ENCODE results near the gene DMPK.

Gene DMPK

DNA sequence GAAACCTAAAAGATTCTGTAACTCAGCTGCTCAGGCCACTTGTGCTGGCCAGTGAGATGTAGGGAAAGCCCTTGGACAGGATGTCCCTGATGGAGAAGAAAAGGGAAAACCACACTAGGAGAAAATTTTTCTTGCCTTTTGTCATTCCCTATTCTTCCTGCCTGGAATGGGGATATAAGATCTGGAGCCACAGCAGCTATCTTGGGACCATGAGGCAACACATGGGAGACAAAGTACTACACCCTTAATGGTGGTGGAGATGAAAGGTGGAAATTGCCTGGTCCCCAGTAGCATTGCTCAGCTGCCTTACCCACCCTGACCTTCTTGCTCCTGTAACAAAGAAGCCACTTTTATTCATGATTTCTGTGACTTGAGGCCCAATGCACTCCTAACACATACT, 23.4 kb upstream of the DMPK start:
- Histone ChIP-seq H3K27ac (ENCODE audit: low read depth, low read length) (no peak overlapping the region), H3K23ac (ENCODE audit: low read length) (no peak overlapping the region), H3K18ac (ENCODE audit: low read length) (no peak overlapping the region), H2AK5ac (ENCODE audit: low read length) (no peak overlapping the region), H4K12ac (ENCODE audit: low read depth, low read length) (no peak overlapping the region), H4K91ac (ENCODE audit: low read depth, low read length) (no peak overlapping the region), H3K9ac (ENCODE audit: low read length) (no peak overlapping the region), H2AFZ (ENCODE audit: insufficient read depth, low read length, poor library complexity) (no peak overlapping the region), H2BK5ac (ENCODE audit: low read depth, low read length, poor library complexity) (no peak overlapping the region), H3K4me1 (ENCODE audit: control insufficient read depth in 1 of 2, insufficient read depth in 2 of 2, low read length in 2 of 2) (peaks cover 3 to 5% of the 10 kb centered on the region in 2 experiments), H3K27me3 (ENCODE audit: insufficient read depth, low read length) (no peaks in the 10 kb centered on the region), H3K14ac (ENCODE audit: low read length) (no peak overlapping the region), H4K8ac (ENCODE audit: low read depth, low read length) (no peak overlapping the region), H2BK120ac (ENCODE audit: insufficient read depth, low read length, poor library complexity) (no peak overlapping the region), H3K79me2 (ENCODE audit: control insufficient read depth, insufficient read depth, low read length, poor library complexity) (no peaks in the 10 kb centered on the region), H3K79me1 (ENCODE audit: low read length) (peaks cover 3% of the 10 kb centered on the region), H3K36me3 (ENCODE audit: control insufficient read depth in 1 of 2, insufficient read depth in 2 of 2, low read length in 2 of 2) (no peaks in the 10 kb centered on the region), H2BK12ac (ENCODE audit: low read length) (no peak overlapping the region), H3K9me3 (ENCODE audit: insufficient read depth, low read depth, low read length) (peaks cover 2% of the 10 kb centered on the region), H3K4me3 (ENCODE audit: low read depth, low read length) (no peak overlapping the region), H3K4me2 (ENCODE audit: low read length) (no peak overlapping the region), H3K4ac (ENCODE audit: low read depth, low read length) (no peak overlapping the region)
- no peak for DNase-seq

DNA sequence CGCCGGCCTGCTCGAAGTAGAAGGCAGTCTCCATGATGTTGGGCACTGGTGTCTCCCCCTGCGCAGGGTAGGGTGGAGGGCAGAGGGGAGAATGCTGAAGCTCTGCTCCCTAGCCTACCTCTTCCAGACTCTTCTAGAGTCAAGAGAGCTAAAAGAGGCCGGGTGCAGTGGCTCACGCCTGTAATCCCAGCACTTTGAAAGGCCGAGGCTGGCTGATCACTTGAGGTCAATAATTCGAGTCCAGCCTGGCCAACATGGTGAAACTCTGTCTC, 22.6 kb upstream of the DMPK start:
- no peaks in the 10 kb centered on the region for H3K9me3 ChIP-seq (ENCODE audit: insufficient read depth, low read depth, low read length)
- no peak overlapping the region for H2BK120ac ChIP-seq (ENCODE audit: insufficient read depth, low read length, poor library complexity)
- no CpG with 5 or more reads among the region's 8 CpGs for WGBS (ENCODE audit: extremely low coverage, insufficient coverage, insufficient read length)
- peaks cover 4 to 9% of the 10 kb centered on the region in 2 experiments for H3K4me1 ChIP-seq (ENCODE audit: control insufficient read depth in 1 of 2, insufficient read depth in 2 of 2, low read length in 2 of 2)
- no peak overlapping the region for H3K4me3 ChIP-seq (ENCODE audit: low read depth, low read length)
- no peak overlapping the region for H3K9ac ChIP-seq (ENCODE audit: low read length)
- no peaks in the 10 kb centered on the region for H3K27me3 ChIP-seq (ENCODE audit: insufficient read depth, low read length)
- H3K14ac ChIP-seq (ENCODE audit: low read length), result no peak overlapping the region
- H4K8ac ChIP-seq (ENCODE audit: low read depth, low read length), result no peak overlapping the region
- no peak overlapping the region for H3K4me2 ChIP-seq (ENCODE audit: low read length)
- H4K91ac ChIP-seq (ENCODE audit: low read depth, low read length), result no peak overlapping the region
- no peak for DNase-seq
- no peak overlapping the region for H3K27ac ChIP-seq (ENCODE audit: low read depth, low read length)
- no peak overlapping the region for H2AK5ac ChIP-seq (ENCODE audit: low read length)
- no peak overlapping the region for H3K18ac ChIP-seq (ENCODE audit: low read length)
- no peaks in the 10 kb centered on the region for H3K79me1 ChIP-seq (ENCODE audit: low read length)
- no peaks in the 10 kb centered on the region for H3K36me3 ChIP-seq (ENCODE audit: control insufficient read depth in 1 of 2, insufficient read depth in 2 of 2, low read length in 2 of 2)
- H2BK12ac ChIP-seq (ENCODE audit: low read length), result no peak overlapping the region
- no peak overlapping the region for H4K12ac ChIP-seq (ENCODE audit: low read depth, low read length)
- no peak overlapping the region for H2AFZ ChIP-seq (ENCODE audit: insufficient read depth, low read length, poor library complexity)
- H3K4ac ChIP-seq (ENCODE audit: low read depth, low read length), result no peak overlapping the region
- no peak overlapping the region for H2BK5ac ChIP-seq (ENCODE audit: low read depth, low read length, poor library complexity)
- H3K23ac ChIP-seq (ENCODE audit: low read length), result no peak overlapping the region
- no peaks in the 10 kb centered on the region for H3K79me2 ChIP-seq (ENCODE audit: control insufficient read depth, insufficient read depth, low read length, poor library complexity)

DNA sequence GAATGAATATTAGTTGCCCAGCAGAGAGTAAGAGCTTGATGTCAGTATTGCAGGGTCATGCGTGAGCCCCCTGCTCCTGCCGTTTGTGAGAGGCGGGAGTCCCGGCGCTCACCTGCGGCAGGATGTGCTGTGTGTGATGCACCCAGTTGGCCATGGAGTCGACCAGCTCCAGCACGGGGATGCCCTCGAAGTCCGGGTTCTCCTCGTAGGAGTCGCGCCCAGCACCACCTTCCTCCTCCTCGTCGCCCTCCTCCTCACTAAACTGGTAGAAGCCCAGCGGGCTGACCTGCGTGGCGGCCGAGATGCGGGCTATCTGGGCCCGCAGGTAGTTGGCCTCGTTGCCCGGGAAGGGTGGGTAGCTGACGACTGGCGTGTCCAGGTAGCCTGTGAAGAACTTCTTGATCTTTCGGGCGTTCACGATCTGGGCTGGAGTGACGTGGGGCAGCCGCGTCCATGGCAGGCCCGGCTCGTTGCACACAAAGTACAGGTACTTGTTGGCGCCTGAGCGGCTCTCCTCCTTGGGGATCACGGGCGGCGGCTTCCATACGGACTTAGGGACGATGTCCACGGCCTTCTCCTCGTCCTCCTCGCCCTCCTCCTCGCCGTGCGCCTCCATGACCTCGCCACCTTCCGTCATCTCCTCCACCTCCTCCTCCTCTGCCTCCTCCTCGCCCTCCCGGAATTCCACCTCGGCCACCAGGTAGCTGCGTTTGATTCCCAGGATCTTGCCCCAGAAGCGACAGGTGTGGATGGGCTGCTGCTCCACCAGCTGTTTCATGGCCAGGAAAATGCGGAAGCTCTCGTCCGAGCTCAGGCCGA, 22.1 kb upstream of the DMPK start:
- no peak overlapping the region for H3K27ac ChIP-seq (ENCODE audit: low read depth, low read length)
- no peak overlapping the region for H3K23ac ChIP-seq (ENCODE audit: low read length)
- H3K9me3 ChIP-seq (ENCODE audit: insufficient read depth, low read depth, low read length), result no peaks in the 10 kb centered on the region
- H3K14ac ChIP-seq (ENCODE audit: low read length), result no peak overlapping the region
- WGBS (ENCODE audit: extremely low coverage, insufficient coverage, insufficient read length), result no CpG with 5 or more reads among the region's 57 CpGs
- H2BK12ac ChIP-seq (ENCODE audit: low read length), result no peak overlapping the region
- H3K4ac ChIP-seq (ENCODE audit: low read depth, low read length), result no peak overlapping the region
- H2AFZ ChIP-seq (ENCODE audit: insufficient read depth, low read length, poor library complexity), result no peak overlapping the region
- no peak overlapping the region for H2AK5ac ChIP-seq (ENCODE audit: low read length)
- H3K9ac ChIP-seq (ENCODE audit: low read length), result no peak overlapping the region
- H3K79me2 ChIP-seq (ENCODE audit: control insufficient read depth, insufficient read depth, low read length, poor library complexity), result no peaks in the 10 kb centered on the region
- no peaks in the 10 kb centered on the region for H3K79me1 ChIP-seq (ENCODE audit: low read length)
- no peak overlapping the region for H4K12ac ChIP-seq (ENCODE audit: low read depth, low read length)
- H2BK120ac ChIP-seq (ENCODE audit: insufficient read depth, low read length, poor library complexity), result no peak overlapping the region
- H3K4me1 ChIP-seq (ENCODE audit: control insufficient read depth in 1 of 2, insufficient read depth in 2 of 2, low read length in 2 of 2), result peaks cover 0 to 8% of the 10 kb centered on the region in 2 experiments
- no peaks in the 10 kb centered on the region for H3K27me3 ChIP-seq (ENCODE audit: insufficient read depth, low read length)
- DNase-seq, result peak in 1 of 2 donors; percentile 31
- H3K4me2 ChIP-seq (ENCODE audit: low read length), result no peak overlapping the region
- no peak overlapping the region for H3K18ac ChIP-seq (ENCODE audit: low read length)
- H3K36me3 ChIP-seq (ENCODE audit: control insufficient read depth in 1 of 2, insufficient read depth in 2 of 2, low read length in 2 of 2), result no peaks in the 10 kb centered on the region
- H2BK5ac ChIP-seq (ENCODE audit: low read depth, low read length, poor library complexity), result no peak overlapping the region
- H4K8ac ChIP-seq (ENCODE audit: low read depth, low read length), result no peak overlapping the region
- H3K4me3 ChIP-seq (ENCODE audit: low read depth, low read length), result no peak overlapping the region
- H4K91ac ChIP-seq (ENCODE audit: low read depth, low read length), result no peak overlapping the region

DNA sequence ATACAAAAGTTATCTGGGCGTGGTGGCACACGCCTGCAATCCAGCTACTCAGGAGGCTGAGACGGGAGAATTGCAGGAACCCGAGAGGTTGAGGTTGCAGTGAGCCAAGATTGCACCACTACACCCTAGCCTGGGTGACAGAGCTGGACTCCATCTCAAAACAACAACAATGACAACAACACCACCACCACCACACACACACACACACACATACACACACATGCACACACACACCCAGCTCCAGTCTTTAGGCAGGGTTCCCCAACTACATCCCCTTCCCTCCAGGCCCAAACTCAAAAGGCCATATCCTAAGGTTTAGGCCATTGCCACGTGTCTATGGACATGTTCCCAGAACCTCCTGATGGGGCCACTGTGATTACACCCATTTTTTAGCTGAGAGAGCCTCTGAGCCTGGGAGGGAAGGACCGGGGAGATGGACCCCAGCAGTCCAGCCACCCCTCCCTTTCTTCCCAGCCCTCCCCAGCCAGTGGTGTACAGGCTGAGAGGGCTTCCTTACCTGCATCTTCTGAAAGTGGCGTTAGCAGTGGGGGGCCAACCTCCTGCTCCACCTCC, 19.4 kb upstream of the DMPK start:
- WGBS (ENCODE audit: extremely low coverage, insufficient coverage, insufficient read length), result no CpG with 5 or more reads among the region's 7 CpGs
- DNase-seq, result no peak
- H3K14ac ChIP-seq (ENCODE audit: low read length), result no peak overlapping the region
- H3K27me3 ChIP-seq (ENCODE audit: insufficient read depth, low read length), result no peaks in the 10 kb centered on the region
- H3K36me3 ChIP-seq (ENCODE audit: control insufficient read depth in 1 of 2, insufficient read depth in 2 of 2, low read length in 2 of 2), result no peaks in the 10 kb centered on the region
- H3K4me2 ChIP-seq (ENCODE audit: low read length), result no peak overlapping the region
- no peak overlapping the region for H4K91ac ChIP-seq (ENCODE audit: low read depth, low read length)
- H3K4ac ChIP-seq (ENCODE audit: low read depth, low read length), result no peak overlapping the region
- H3K4me1 ChIP-seq (ENCODE audit: control insufficient read depth in 1 of 2, insufficient read depth in 2 of 2, low read length in 2 of 2), result peaks cover 0 to 10% of the 10 kb centered on the region in 2 experiments
- H3K4me3 ChIP-seq (ENCODE audit: low read depth, low read length), result no peak overlapping the region
- no peak overlapping the region for H3K27ac ChIP-seq (ENCODE audit: low read depth, low read length)
- no peaks in the 10 kb centered on the region for H3K79me2 ChIP-seq (ENCODE audit: control insufficient read depth, insufficient read depth, low read length, poor library complexity)
- no peak overlapping the region for H2BK120ac ChIP-seq (ENCODE audit: insufficient read depth, low read length, poor library complexity)
- H3K79me1 ChIP-seq (ENCODE audit: low read length), result no peaks in the 10 kb centered on the region
- no peak overlapping the region for H3K18ac ChIP-seq (ENCODE audit: low read length)
- H3K9ac ChIP-seq (ENCODE audit: low read length), result no peak overlapping the region
- no peak overlapping the region for H2BK12ac ChIP-seq (ENCODE audit: low read length)
- no peak overlapping the region for H2BK5ac ChIP-seq (ENCODE audit: low read depth, low read length, poor library complexity)
- no peaks in the 10 kb centered on the region for H3K9me3 ChIP-seq (ENCODE audit: insufficient read depth, low read depth, low read length)
- no peak overlapping the region for H4K12ac ChIP-seq (ENCODE audit: low read depth, low read length)
- no peak overlapping the region for H3K23ac ChIP-seq (ENCODE audit: low read length)
- no peak overlapping the region for H2AK5ac ChIP-seq (ENCODE audit: low read length)
- no peak overlapping the region for H4K8ac ChIP-seq (ENCODE audit: low read depth, low read length)
- H2AFZ ChIP-seq (ENCODE audit: insufficient read depth, low read length, poor library complexity), result no peak overlapping the region
